Measurements from ENCODE around the gene VEGFD.

- TF ChIP-seq POLR2A (IDR thresholded peaks at IDR 0.05; ENCODE audit: low read length) = no peak
- no peak for TF ChIP-seq CTCF (IDR thresholded peaks at IDR 0.05)
- TF ChIP-seq MAZ (IDR thresholded peaks at IDR 0.05; ENCODE audit: borderline replicate concordance, low read depth, low read length) = no peak
- no peak for TF ChIP-seq HMGXB4 (CRISPR knock-in tag; IDR thresholded peaks at IDR 0.05; ENCODE audit: borderline replicate concordance)
- no peak for TF ChIP-seq MAX (IDR thresholded peaks at IDR 0.05)
- no peak for TF ChIP-seq HDAC2 (IDR thresholded peaks at IDR 0.05)
- no peak for TF ChIP-seq ZNF302 (CRISPR knock-in tag; IDR thresholded peaks at IDR 0.05)
- no peak for TF ChIP-seq MAFK (IDR thresholded peaks at IDR 0.05; ENCODE audit: partially characterized antibody)
- no peak for TF ChIP-seq CHD2 (IDR thresholded peaks at IDR 0.05; ENCODE audit: low read length, partially characterized antibody)
- no peak for TF ChIP-seq EP300 (IDR thresholded peaks at IDR 0.05)
Measured at GRCh38 chrX:15399962-15400391, 15.8 kb upstream of the VEGFD start.
